A549 (cell line): Measurements from ENCODE around the gene NACA. TPM values are rescaled to one million over a fixed set of nuclear protein-coding genes. Genes with fewer than 3 reads are reported as not detected.

ENCODE experiments used
- ATAC-seq, 2 experiments: fragments of 200-7000 bp in 1 of 2; fragments of >200 bp in 1 of 2; cut with Nextera tagmentation in 1 of 2; cut with Tn5 transposase in 1 of 2; 3 replicates each; pipeline versions ENCODE4 v1.8.0 to v1.9.1; 2018 to 2020; ENCODE audit warnings: mild to moderate bottlenecking in 1 of 2, moderate library complexity in 1 of 2
- CTCF ChIA-PET: fragments of 300-600 bp; sonication (Branson Sonifier 250); formaldehyde crosslinking; extraction: SDS; loops from one replicate; lab custom pipeline; 2021; ENCODE audit warnings: antibody characterized with exemption, inconsistent platforms; lab: Yijun Ruan, JAX
- POLR2A ChIA-PET: fragments of 350-600 bp; formaldehyde crosslinking; extraction: SDS; loops from one replicate; lab custom pipeline; 2021; ENCODE audit warnings: antibody characterized with exemption, inconsistent platforms; lab: Yijun Ruan, JAX
- DNase-seq, 2 experiments: peaks; one replicate each; pipeline versions ENCODE4 v3.0.0 to v3.0.0-alpha.2; 2011 to 2016; ENCODE audit warnings: low read depth in 1 of 2, low spot score in 1 of 2
- FAIRE-seq: peaks from 2 replicates; lab custom pipeline; 2011; peaks lifted over from hg19 to GRCh38; lab: Jason Lieb, UNC
- H3K27ac ChIP-seq, 2 experiments: fragments of >200 bp; sonication (Bioruptor Twin); formaldehyde crosslinking; 3 replicates each; pipeline ENCODE4 v1.5.1; 2016 to 2017
- H3K4me1 ChIP-seq: fragments of >200 bp; sonication (Bioruptor Twin); formaldehyde crosslinking; 3 replicates; pipeline ENCODE4 v1.6.1; 2016
- H3K4me2 ChIP-seq: fragments of >200 bp; sonication (Bioruptor Twin); formaldehyde crosslinking; 3 replicates; pipeline ENCODE4 v1.6.1; 2016
- H3K4me3 ChIP-seq: fragments of >200 bp; sonication (Bioruptor Twin); formaldehyde crosslinking; 3 replicates; pipeline ENCODE4 v1.5.1; 2016
- H3K9me3 ChIP-seq: fragments of >200 bp; sonication (Bioruptor Twin); formaldehyde crosslinking; 3 replicates; pipeline ENCODE4 v1.6.1; 2016
- BCL3 ChIP-seq: fragments of >200 bp; sonication (Bioruptor Twin); formaldehyde crosslinking; IDR thresholded peaks from 3 replicates; pipeline ENCODE4 v1.6.1; 2016
- CBX8 ChIP-seq: fragments of 200-600 bp; sonication (generic); IDR thresholded peaks from 2 replicates; pipeline ENCODE4 v1.6.1; 2016
- CTCF ChIP-seq: fragments of >200 bp; sonication (Bioruptor Twin); formaldehyde crosslinking; IDR thresholded peaks from 3 replicates; pipeline ENCODE4 v1.5.1; 2016
- EHF ChIP-seq: fragments of 250-450 bp; sonication (Bioruptor Pico); IDR thresholded peaks from 2 replicates; pipeline ENCODE4 v1.5.0; 2020; ENCODE audit warnings: mild to moderate bottlenecking
- EHMT2 ChIP-seq: fragments of 200-600 bp; sonication (generic); IDR thresholded peaks from 2 replicates; pipeline ENCODE4 v1.6.1; 2016; ENCODE audit warnings: antibody characterized with exemption, low read depth, mild to moderate bottlenecking, moderate library complexity
- EP300 ChIP-seq, 2 experiments: fragments of >200 bp; sonication (Bioruptor Twin); formaldehyde crosslinking; IDR thresholded peaks; 2 replicates in 1 of 2; 3 replicates in 1 of 2; pipeline ENCODE4 v1.6.1; 2016 to 2017
- FOSB ChIP-seq: fragments of 250-450 bp; sonication (Bioruptor Pico); IDR thresholded peaks from 2 replicates; pipeline ENCODE4 v1.5.0; 2020; ENCODE audit warnings: mild to moderate bottlenecking, moderate library complexity
- FOSL2 ChIP-seq, 2 experiments: fragments of 450-650 bp in 1 of 2; fragments of >200 bp in 1 of 2; sonication (Bioruptor Twin) in 1 of 2; formaldehyde crosslinking; IDR thresholded peaks; 2 replicates each; pipeline versions ENCODE4 v1.5.0 to v1.6.1; 2016 to 2020; ENCODE audit warnings: mild to moderate bottlenecking in 1 of 2, moderate library complexity in 1 of 2
- GATA3 ChIP-seq: IDR thresholded peaks from 2 replicates; pipeline ENCODE4 v1.6.1; 2012; ENCODE audit warnings: borderline replicate concordance
- HEYL ChIP-seq: fragments of 250-450 bp; sonication (Bioruptor Pico); IDR thresholded peaks from 2 replicates; pipeline ENCODE4 v1.8.0; 2021; ENCODE audit warnings: mild to moderate bottlenecking, moderate library complexity
- HMGXB4 ChIP-seq: fragments of 250-450 bp; sonication (Bioruptor Pico); IDR thresholded peaks from 2 replicates; pipeline ENCODE4 v1.5.0; 2021; ENCODE audit warnings: mild to moderate bottlenecking, moderate library complexity, borderline replicate concordance
- HOXB13 ChIP-seq: fragments of 250-450 bp; sonication (Bioruptor Pico); IDR thresholded peaks from 2 replicates; pipeline ENCODE4 v1.5.0; 2020; ENCODE audit warnings: low read depth, mild to moderate bottlenecking, moderate library complexity
- HOXB5 ChIP-seq: fragments of 250-450 bp; sonication (Bioruptor Pico); IDR thresholded peaks from 2 replicates; pipeline ENCODE4 v1.5.0; 2020; ENCODE audit warnings: mild to moderate bottlenecking, moderate library complexity
- KDM1A ChIP-seq: fragments of 200-600 bp; sonication (generic); IDR thresholded peaks from 2 replicates; pipeline ENCODE4 v1.6.1; 2016; ENCODE audit warnings: low read depth, mild to moderate bottlenecking
- KDM5A ChIP-seq: fragments of 200-600 bp; sonication (generic); IDR thresholded peaks from 2 replicates; pipeline ENCODE4 v1.6.1; 2016; ENCODE audit warnings: antibody characterized with exemption, mild to moderate bottlenecking
- MAFK ChIP-seq: fragments of 450-650 bp; IDR thresholded peaks from 2 replicates; pipeline ENCODE4 v1.6.1; 2014; ENCODE audit not compliant: partially characterized antibody
- MAX ChIP-seq: IDR thresholded peaks from 2 replicates; pipeline ENCODE4 v1.6.1; 2012
- MAZ ChIP-seq: fragments of 150-350 bp; IDR thresholded peaks from 2 replicates; pipeline ENCODE4 v1.6.1; 2014; ENCODE audit warnings: antibody characterized with exemption, low read depth, low read length, borderline replicate concordance
- NFE2L2 ChIP-seq: fragments of 150-350 bp; conservative IDR thresholded peaks from 2 replicates; pipeline ENCODE4 v1.6.1; 2014; ENCODE audit warnings: low read length
- NR3C1 ChIP-seq: fragments of >200 bp; sonication (Bioruptor Twin); formaldehyde crosslinking; IDR thresholded peaks from 3 replicates; pipeline ENCODE4 v1.6.1; 2017
- PHF8 ChIP-seq: fragments of 200-600 bp; sonication (generic); IDR thresholded peaks from 2 replicates; pipeline ENCODE4 v1.6.1; 2016; ENCODE audit warnings: low read depth, mild to moderate bottlenecking, antibody characterized with exemption, moderate library complexity, borderline replicate concordance
- POLR2AphosphoS2 ChIP-seq: conservative IDR thresholded peaks from 2 replicates; pipeline ENCODE4 v1.6.1; 2012; ENCODE audit warnings: low read length, improper control_type of control experiment, inconsistent platforms
- RCOR1 ChIP-seq: fragments of 150-350 bp; IDR thresholded peaks from 2 replicates; pipeline ENCODE4 v1.6.1; 2014; ENCODE audit warnings: antibody characterized with exemption, low read length, low read depth
- RNF2 ChIP-seq: fragments of 200-600 bp; sonication (generic); IDR thresholded peaks from 2 replicates; pipeline ENCODE4 v1.6.1; 2016; ENCODE audit warnings: low read depth, mild to moderate bottlenecking, antibody characterized with exemption, moderate library complexity, borderline replicate concordance
- SREBF2 ChIP-seq: fragments of 450-650 bp; IDR thresholded peaks from 2 replicates; pipeline ENCODE4 v1.6.1; 2014; ENCODE audit warnings: mild to moderate bottlenecking, moderate library complexity
- ZFP36 ChIP-seq: fragments of 450-650 bp; IDR thresholded peaks from 2 replicates; pipeline ENCODE4 v1.6.1; 2014; ENCODE audit warnings: borderline replicate concordance; ENCODE audit not compliant: partially characterized antibody
- ZNF302 ChIP-seq: fragments of 250-450 bp; sonication (Bioruptor Pico); IDR thresholded peaks from 2 replicates; pipeline ENCODE4 v1.9.0; 2021; ENCODE audit warnings: inconsistent platforms, mild to moderate bottlenecking, moderate library complexity
- ZSCAN20 ChIP-seq: fragments of 250-450 bp; sonication (Bioruptor Pico); IDR thresholded peaks from 2 replicates; pipeline ENCODE4 v1.8.0; 2022; ENCODE audit warnings: mild to moderate bottlenecking, moderate library complexity
- WGBS: methylation state at CpG from one replicate; pipeline ENCODE4 v1.1.6; 2017; ENCODE audit errors: missing lambda C conversion rate; 5-methylcytosine and 5-hydroxymethylcytosine counted together
- polyA plus RNA-seq, 4 experiments: library from polyadenylated mRNA; depleted of rRNA in 3 of 4; stranded (reverse); fragments of >200 nt; fragmentation: RNase III in 1 of 4; extraction: RNeasy Plus Mini Kit Qiagen cat#74134 plus additional on column Dnase treatment in 1 of 4; gene quantifications; 2 replicates in 3 of 4; 3 replicates in 1 of 4; pipeline ENCODE4 v1.2.3, GENCODE V29; 2011 to 2017
- TF ChIP-seq, protein P1 (sequence below): fragments of 450-650 bp; IDR thresholded peaks from 2 replicates; pipeline ENCODE4 v1.6.1; 2014; ENCODE audit warnings: antibody characterized with exemption

The NACA gene
- polyA plus RNA-seq, 2 of the 4 experiments (the other 2 are of a cell fraction) = 1,560 to 2,331 TPM

- Histone ChIP-seq H3K4me2 (peak overlapping the region; percentile 85), H3K27ac (peak overlapping the region; percentile 96 to 99), H3K4me3 (peak overlapping the region; percentile 99), H3K9me3 (no peaks in the 10 kb centered on the region), H3K4me1 (peaks cover 45% of the 10 kb centered on the region)
- TF ChIP-seq NR3C1 (no peak), RCOR1 (no peak), ZFP36 (no peak), ZNF302 (CRISPR knock-in tag) (no peak), HEYL (CRISPR knock-in tag) (no peak), MAFK (no peak), MAZ (no peak), KDM1A (no peak), MAX (no peak; the same call in 1 of the 2 replicates), POLR2AphosphoS2 (no peak), CTCF (no peak), RNF2 (no peak), EP300 (IDR thresholded peaks at IDR 0.05) (no peak), HMGXB4 (no peak), NFE2L2 (no peak), FOSB (no peak), SREBF2 (no peak), KDM5A (no peak), HOXB13 (CRISPR knock-in tag) (no peak)
- ChIA-PET POLR2A (interaction anchor here (3.2 kb wide), 1 partner anchor 35 kb away, joined by 72 read pairs; the partner anchor contains the start of gene PTGES3), CTCF (interaction anchor here (1.7 to 1.8 kb wide), 2 partner anchors 84 to 87 kb away, joined by 3 read pairs; no protein-coding TSS in a partner anchor)
- DNase-seq = peak in 1 of 2 experiments; percentile 40
- WGBS = 2% methylated on average over 14 of the region's 14 CpGs
- FAIRE-seq = no peak
- ATAC-seq = no peak
Measured at GRCh38 chr12:56723889-56724700, 1.0 kb downstream of the NACA start.

DNA sequence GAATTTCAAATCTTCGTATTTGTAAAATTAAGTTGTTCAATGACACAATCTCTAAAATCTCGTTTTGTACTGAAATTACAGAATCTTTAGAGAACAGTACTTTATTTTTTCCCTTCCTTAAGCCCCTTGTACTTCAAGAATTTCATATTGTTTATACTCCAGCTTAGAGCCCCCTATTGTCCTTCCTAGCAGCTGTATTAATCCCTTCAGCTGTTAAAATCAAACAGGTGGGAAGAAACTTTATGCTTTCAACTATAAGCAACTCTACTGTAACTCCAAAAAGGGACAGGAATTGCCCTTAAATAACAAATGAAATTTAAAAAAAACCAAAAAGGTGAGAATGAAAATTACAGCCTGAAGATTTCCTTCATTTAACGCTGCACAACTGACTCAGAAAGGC lies 1.7 kb downstream of the NACA start:
- Histone ChIP-seq H3K9me3 (no peaks in the 10 kb centered on the region), H3K4me1 (peaks cover 52% of the 10 kb centered on the region), H3K4me2 (peak overlapping the region; percentile 85), H3K4me3 (peak overlapping the region; percentile 99), H3K27ac (peak overlapping the region; percentile 96 to 99)
- FAIRE-seq (no peak), DNase-seq (no peak), ATAC-seq (no peak)
- ChIA-PET POLR2A (interaction anchor here (3.2 kb wide), 1 partner anchor 35 kb away, joined by 72 read pairs; the partner anchor contains the start of gene PTGES3), CTCF (interaction anchor here (1.7 to 1.8 kb wide), 2 partner anchors 83 to 87 kb away, joined by 3 read pairs; no protein-coding TSS in a partner anchor)
- WGBS = 32% methylated on average over 3 of the region's 3 CpGs
- TF ChIP-seq CTCF = no peak
- TF ChIP-seq ZFP36 = no peak
- no peak for TF ChIP-seq FOSL2 (IDR thresholded peaks at IDR 0.05)
- no peak for TF ChIP-seq FOSL2 (CRISPR knock-in tag; IDR thresholded peaks at IDR 0.05)
- no peak for TF ChIP-seq PHF8
- TF ChIP-seq HEYL (CRISPR knock-in tag) = no peak
- no peak for TF ChIP-seq CBX8
- TF ChIP-seq EHF (CRISPR knock-in tag) = no peak
- TF ChIP-seq HOXB5 (CRISPR knock-in tag) = no peak
- TF ChIP-seq EHMT2 = no peak
- no peak for TF ChIP-seq ZSCAN20 (CRISPR knock-in tag)
- TF ChIP-seq GATA3 = no peak
- no peak for TF ChIP-seq BCL3
- TF ChIP-seq, protein P1, sequence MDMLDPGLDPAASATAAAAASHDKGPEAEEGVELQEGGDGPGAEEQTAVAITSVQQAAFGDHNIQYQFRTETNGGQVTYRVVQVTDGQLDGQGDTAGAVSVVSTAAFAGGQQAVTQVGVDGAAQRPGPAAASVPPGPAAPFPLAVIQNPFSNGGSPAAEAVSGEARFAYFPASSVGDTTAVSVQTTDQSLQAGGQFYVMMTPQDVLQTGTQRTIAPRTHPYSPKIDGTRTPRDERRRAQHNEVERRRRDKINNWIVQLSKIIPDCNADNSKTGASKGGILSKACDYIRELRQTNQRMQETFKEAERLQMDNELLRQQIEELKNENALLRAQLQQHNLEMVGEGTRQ = no peak
- no peak for TF ChIP-seq RNF2
